ENCODE data around the gene TTC13. TPM values are rescaled to one million over a fixed set of nuclear protein-coding genes. Genes with fewer than 3 reads are reported as not detected.

Gene TTC13
- total and polyA plus RNA-seq, 4 experiments from 2014 or later = 11.7 to 54.5 (median 28.6) TPM

DNA sequence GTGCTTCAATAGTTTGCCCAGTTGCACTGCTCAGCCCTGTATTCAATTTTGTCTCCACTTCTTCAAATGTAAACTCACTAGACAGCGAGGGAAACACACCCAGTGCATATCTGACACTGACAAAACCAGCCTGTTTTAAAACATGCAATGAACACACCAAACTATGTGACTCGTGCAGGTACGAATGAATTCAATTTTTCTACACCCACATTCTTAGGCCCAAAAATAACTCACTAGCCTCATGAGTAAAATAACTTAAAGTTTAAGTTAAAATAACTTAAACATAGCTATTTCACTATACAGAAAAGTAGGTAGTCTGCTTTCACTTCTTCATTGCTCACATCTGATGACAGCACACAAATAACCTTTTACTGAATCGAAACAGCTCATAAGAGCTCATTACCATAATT, 21.1 kb downstream of the TTC13 start:
- Histone ChIP-seq H3K9me3 (ENCODE audit: control insufficient read depth in 1 of 2, low read length in 2 of 2) (no peaks in the 10 kb centered on the region), H3K4me3 (ENCODE audit: low read length in 2 of 2) (no peak overlapping the region), H3K4me1 (ENCODE audit: insufficient read depth, low read length) (no peaks in the 10 kb centered on the region), H3K36me3 (ENCODE audit: insufficient read depth, low read length) (peaks cover 14% of the 10 kb centered on the region), H3K27ac (ENCODE audit: low read depth, low read length) (no peak overlapping the region), H3K27me3 (ENCODE audit: insufficient read depth, low read length) (no peaks in the 10 kb centered on the region)
- H3K4me3 Mint-ChIP-seq = no peak overlapping the region
- intact Hi-C loops (cut with micrococcal nuclease) = no loop called here
- CTCF ChIA-PET (ENCODE audit: partially characterized antibody) = interaction anchor here (1.3 kb wide), 1 partner anchor 10 kb away, joined by 3 read pairs; no protein-coding TSS in a partner anchor
- peaks cover 50 to 64% of the 10 kb centered on the region in 2 donors for H3K36me3 Mint-ChIP-seq
- peaks cover 7 to 21% (median 17%) of the 10 kb centered on the region in 4 donors for H3K4me1 Mint-ChIP-seq
- no peak overlapping the region for H3K27ac Mint-ChIP-seq
- H3K9me3 Mint-ChIP-seq = no peaks in the 10 kb centered on the region
- POLR2A ChIA-PET (ENCODE audit: partially characterized antibody) = interaction anchor here (1.0 to 1.2 kb wide), 2 partner anchors 19 to 22 kb away, joined by 4 read pairs; partner anchors contain the start of gene ARV1
- H3K27me3 Mint-ChIP-seq = no peaks in the 10 kb centered on the region
- DNase-seq = no peak

DNA sequence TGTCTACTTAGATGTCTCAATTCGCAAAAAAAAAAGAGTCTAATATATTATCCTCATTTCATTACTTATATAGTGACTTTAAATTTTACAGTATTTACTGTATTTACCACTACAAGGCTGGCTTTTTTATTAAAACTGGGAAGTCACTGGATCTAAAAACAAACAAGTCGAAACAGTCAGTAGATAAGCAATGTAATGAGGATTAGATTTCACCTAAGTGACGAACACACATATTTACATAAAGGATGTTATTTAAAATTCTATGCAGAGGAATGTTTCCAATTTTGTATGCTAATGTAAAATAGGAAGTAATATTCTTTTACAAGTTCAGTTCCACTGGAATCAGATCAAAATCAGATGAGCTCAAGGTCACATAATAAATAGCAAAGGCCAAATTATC, 28.3 kb downstream of the TTC13 start:
- H3K27ac ChIP-seq (ENCODE audit: low read depth, low read length) = no peak overlapping the region
- CTCF ChIA-PET (ENCODE audit: partially characterized antibody) = no interaction called here

DNA sequence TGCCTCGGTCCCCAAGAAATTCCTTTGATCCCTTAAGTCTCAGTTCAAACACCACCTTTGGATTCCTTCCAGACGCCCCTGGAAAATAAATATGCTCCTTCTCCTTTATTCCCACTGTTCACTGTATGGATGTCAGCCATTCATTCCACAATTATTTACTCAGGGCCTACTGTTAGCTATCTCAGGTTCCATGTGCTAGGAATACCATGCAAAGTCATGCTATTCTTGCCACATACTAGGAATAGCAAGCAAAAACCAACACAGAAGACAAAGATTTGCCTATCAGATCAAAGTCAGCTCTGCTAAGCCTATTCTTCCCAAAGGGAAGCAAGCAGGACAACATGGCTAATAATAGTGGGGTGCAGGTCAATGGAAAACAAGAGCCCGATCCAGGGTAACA, 29.8 kb downstream of the TTC13 start:
- Mint-ChIP-seq H3K9me3 (no peaks in the 10 kb centered on the region), H3K4me1 (peaks cover 0 to 9% (median 3%) of the 10 kb centered on the region in 4 donors), H3K27me3 (no peaks in the 10 kb centered on the region), H3K36me3 (peaks cover 50 to 66% of the 10 kb centered on the region in 2 donors), H3K27ac (peak overlapping the region in 2 of 7 donors; percentile 21 to 25), H3K4me3 (no peak overlapping the region)
- H3K9me3 ChIP-seq (ENCODE audit: control insufficient read depth in 1 of 2, low read length in 2 of 2) = no peaks in the 10 kb centered on the region
- H3K36me3 ChIP-seq (ENCODE audit: insufficient read depth, low read length) = peaks cover 6% of the 10 kb centered on the region
- no peak overlapping the region for H3K4me3 ChIP-seq (ENCODE audit: low read length in 2 of 2)
- no peak for DNase-seq
- CTCF ChIA-PET (ENCODE audit: partially characterized antibody) = interaction anchor here (1.0 kb wide), 1 partner anchor 21 kb away, joined by 3 read pairs; no protein-coding TSS in a partner anchor
- intact Hi-C loops (cut with micrococcal nuclease) = no loop called here
- no peak overlapping the region for H3K27ac ChIP-seq (ENCODE audit: low read depth, low read length)
- H3K27me3 ChIP-seq (ENCODE audit: insufficient read depth, low read length) = no peaks in the 10 kb centered on the region
- POLR2A ChIA-PET (ENCODE audit: partially characterized antibody) = interaction anchor here (2.0 kb wide), 1 partner anchor 29 kb away, joined by 4 read pairs; the partner anchor contains the start of genes ARV1 and TTC13
- H3K4me1 ChIP-seq (ENCODE audit: insufficient read depth, low read length) = no peaks in the 10 kb centered on the region

More for the DNA sequence above, 28.3 kb downstream of the TTC13 start:
- Mint-ChIP-seq H3K27me3 (no peaks in the 10 kb centered on the region), H3K9me3 (no peaks in the 10 kb centered on the region), H3K4me1 (peaks cover 0 to 7% (median 3%) of the 10 kb centered on the region in 4 donors), H3K4me3 (no peak overlapping the region), H3K27ac (no peak overlapping the region), H3K36me3 (peaks cover 44 to 68% of the 10 kb centered on the region in 2 donors)
- Histone ChIP-seq H3K4me1 (ENCODE audit: insufficient read depth, low read length) (no peaks in the 10 kb centered on the region), H3K4me3 (ENCODE audit: low read length in 2 of 2) (no peak overlapping the region), H3K27me3 (ENCODE audit: insufficient read depth, low read length) (no peaks in the 10 kb centered on the region), H3K9me3 (ENCODE audit: control insufficient read depth in 1 of 2, low read length in 2 of 2) (no peaks in the 10 kb centered on the region), H3K36me3 (ENCODE audit: insufficient read depth, low read length) (peaks cover 6% of the 10 kb centered on the region)
- no peak for DNase-seq
- intact Hi-C loops (cut with micrococcal nuclease) = no loop called here
- POLR2A ChIA-PET (ENCODE audit: partially characterized antibody) = interaction anchor here (1.2 kb wide), 1 partner anchor 23 kb away, joined by 5 read pairs; no protein-coding TSS in a partner anchor

DNA sequence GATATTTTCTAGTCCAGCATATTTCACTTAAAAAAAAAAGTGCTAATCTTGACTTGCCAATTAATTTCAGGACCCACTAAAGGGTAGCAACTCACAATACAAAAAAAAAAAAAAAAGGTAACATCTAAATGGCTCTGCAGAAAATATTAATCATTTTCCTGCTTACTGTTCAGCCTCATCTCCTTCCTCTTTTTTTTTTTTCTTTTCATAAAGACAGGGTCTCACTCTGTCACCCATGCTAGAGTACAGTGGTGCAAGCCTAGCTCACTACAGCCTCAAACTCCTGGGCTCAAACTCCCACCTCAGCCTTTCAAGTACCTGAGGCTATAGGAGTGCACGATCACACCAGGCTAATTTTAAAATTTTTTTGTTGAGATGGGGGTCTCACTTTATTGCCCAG, 30.4 kb downstream of the TTC13 start:
- no peak overlapping the region for H3K4me3 ChIP-seq (ENCODE audit: low read length in 2 of 2)
- intact Hi-C loops (cut with micrococcal nuclease) = no loop called here
- DNase-seq = no peak
- no peaks in the 10 kb centered on the region for H3K9me3 ChIP-seq (ENCODE audit: control insufficient read depth in 1 of 2, low read length in 2 of 2)
- Mint-ChIP-seq H3K36me3 (peaks cover 46 to 65% of the 10 kb centered on the region in 2 donors), H3K4me1 (peaks cover 0 to 9% (median 2%) of the 10 kb centered on the region in 4 donors), H3K27me3 (no peaks in the 10 kb centered on the region), H3K9me3 (no peaks in the 10 kb centered on the region), H3K27ac (peak overlapping the region in 1 of 7 donors; percentile 21), H3K4me3 (no peak overlapping the region)
- H3K27me3 ChIP-seq (ENCODE audit: insufficient read depth, low read length) = no peaks in the 10 kb centered on the region
- CTCF ChIA-PET (ENCODE audit: partially characterized antibody) = interaction anchor here (1.0 kb wide), 1 partner anchor 20 kb away, joined by 3 read pairs; no protein-coding TSS in a partner anchor
- H3K36me3 ChIP-seq (ENCODE audit: insufficient read depth, low read length) = peaks cover 6% of the 10 kb centered on the region
- POLR2A ChIA-PET (ENCODE audit: partially characterized antibody) = interaction anchor here (2.0 kb wide), 1 partner anchor 30 kb away, joined by 4 read pairs; the partner anchor contains the start of genes ARV1 and TTC13
- H3K4me1 ChIP-seq (ENCODE audit: insufficient read depth, low read length) = no peaks in the 10 kb centered on the region
- no peak overlapping the region for H3K27ac ChIP-seq (ENCODE audit: low read depth, low read length)

DNA sequence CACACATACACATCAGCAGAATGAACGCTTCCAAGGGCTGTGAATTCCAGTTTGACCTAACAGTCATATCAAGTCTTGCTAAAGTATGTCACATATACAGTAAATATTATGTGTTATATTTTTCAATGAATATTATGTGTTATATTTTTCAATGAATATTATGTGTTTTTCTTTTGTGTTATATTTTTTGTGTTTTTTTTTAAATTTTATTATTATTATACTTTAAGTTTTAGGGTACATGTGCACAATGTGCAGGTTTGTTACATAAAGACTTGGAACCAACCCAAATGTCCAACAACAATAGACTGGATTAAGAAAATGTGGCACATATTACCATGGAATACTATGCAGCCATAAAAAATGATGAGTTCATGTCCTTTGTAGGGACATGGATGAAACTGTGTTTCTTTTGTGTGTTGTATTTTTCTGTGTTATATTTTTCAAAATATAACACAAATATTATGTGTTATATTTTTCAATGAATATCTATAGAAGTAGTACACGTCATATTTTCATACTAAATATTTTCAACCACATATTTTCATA, 35.5 kb downstream of the TTC13 start:
- no peak overlapping the region for H3K4me3 ChIP-seq (ENCODE audit: low read length in 2 of 2)
- CTCF ChIA-PET (ENCODE audit: partially characterized antibody) = no interaction called here
- no peak overlapping the region for H3K27ac ChIP-seq (ENCODE audit: low read depth, low read length)
- intact Hi-C loops (cut with micrococcal nuclease) = no loop called here
- DNase-seq = no peak
- Mint-ChIP-seq H3K27ac (no peak overlapping the region), H3K4me1 (peaks cover 0 to 25% (median 7%) of the 10 kb centered on the region in 4 donors), H3K27me3 (no peaks in the 10 kb centered on the region), H3K36me3 (peaks cover 45 to 61% of the 10 kb centered on the region in 2 donors), H3K4me3 (no peak overlapping the region), H3K9me3 (no peaks in the 10 kb centered on the region)
- no peaks in the 10 kb centered on the region for H3K4me1 ChIP-seq (ENCODE audit: insufficient read depth, low read length)
- H3K27me3 ChIP-seq (ENCODE audit: insufficient read depth, low read length) = no peaks in the 10 kb centered on the region
- POLR2A ChIA-PET (ENCODE audit: partially characterized antibody) = no interaction called here
- peaks cover 8% of the 10 kb centered on the region for H3K36me3 ChIP-seq (ENCODE audit: insufficient read depth, low read length)
- H3K9me3 ChIP-seq (ENCODE audit: control insufficient read depth in 1 of 2, low read length in 2 of 2) = no peaks in the 10 kb centered on the region

DNA sequence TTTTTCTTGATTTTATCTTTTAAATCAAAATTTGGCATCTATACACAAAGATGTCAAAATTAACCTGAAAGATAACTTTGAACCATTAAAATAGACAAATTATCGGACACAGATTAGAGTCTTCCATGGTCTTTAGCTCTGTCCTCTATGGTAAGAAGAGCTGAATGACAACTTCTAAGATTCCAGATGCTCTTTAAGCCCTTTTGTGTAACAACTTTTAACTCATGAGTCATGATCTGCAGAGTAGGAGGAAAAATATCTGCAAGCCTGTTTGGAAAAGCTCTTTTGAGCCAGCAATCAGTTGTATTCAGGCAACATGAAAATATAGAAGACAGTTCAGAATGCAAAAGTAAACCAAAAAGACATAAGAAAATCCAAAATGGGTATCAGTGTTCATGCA, 37.8 kb downstream of the TTC13 start:
- H3K36me3 ChIP-seq (ENCODE audit: insufficient read depth, low read length) = peaks cover 9% of the 10 kb centered on the region
- CTCF ChIA-PET (ENCODE audit: partially characterized antibody) = no interaction called here

DNA sequence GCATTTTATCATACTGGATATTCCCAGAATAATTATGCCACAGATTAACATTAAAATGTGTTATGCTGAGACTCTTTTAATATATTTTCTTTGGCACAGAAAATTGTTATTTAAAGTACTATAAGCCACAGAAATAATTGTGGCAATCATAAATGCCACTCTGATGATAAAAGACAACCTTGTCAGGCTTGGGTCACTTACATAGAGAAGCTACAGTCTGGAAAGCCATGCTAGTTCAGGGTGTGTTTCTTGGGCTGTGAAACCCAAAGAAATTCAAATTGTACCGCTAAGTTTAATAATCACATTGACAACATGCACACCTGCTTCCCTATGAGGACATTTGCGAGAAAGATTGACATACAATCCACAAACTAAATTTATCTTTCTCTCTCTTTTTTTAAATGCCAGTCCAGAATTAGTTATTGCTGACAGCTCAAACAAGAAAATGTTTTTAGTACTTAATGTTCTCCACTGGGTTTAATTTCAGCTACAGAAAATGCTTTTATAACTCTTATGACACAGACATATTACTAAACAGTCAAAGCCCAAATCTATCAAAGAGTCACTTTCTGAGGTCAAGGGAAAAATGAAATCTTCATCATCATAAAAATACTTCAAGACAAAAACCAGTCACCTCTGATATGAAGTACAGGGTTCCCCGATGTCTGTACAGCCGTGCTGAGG, 38.7 kb downstream of the TTC13 start:
- Histone ChIP-seq H3K9me3 (ENCODE audit: control insufficient read depth in 1 of 2, low read length in 2 of 2) (no peaks in the 10 kb centered on the region), H3K4me3 (ENCODE audit: low read length in 2 of 2) (no peak overlapping the region), H3K4me1 (ENCODE audit: insufficient read depth, low read length) (no peaks in the 10 kb centered on the region), H3K27me3 (ENCODE audit: insufficient read depth, low read length) (no peaks in the 10 kb centered on the region), H3K36me3 (ENCODE audit: insufficient read depth, low read length) (peaks cover 9% of the 10 kb centered on the region), H3K27ac (ENCODE audit: low read depth, low read length) (no peak overlapping the region)
- H3K4me3 Mint-ChIP-seq = no peak overlapping the region
- peak overlapping the region in 1 of 7 donors; percentile 64 for H3K27ac Mint-ChIP-seq
- no peaks in the 10 kb centered on the region for H3K9me3 Mint-ChIP-seq
- H3K4me1 Mint-ChIP-seq = peaks cover 0 to 37% (median 15%) of the 10 kb centered on the region in 4 donors
- H3K36me3 Mint-ChIP-seq = peaks cover 56 to 59% of the 10 kb centered on the region in 2 donors
- ChIA-PET CTCF (ENCODE audit: partially characterized antibody) (no interaction called here), POLR2A (ENCODE audit: partially characterized antibody) (no interaction called here)
- H3K27me3 Mint-ChIP-seq = no peaks in the 10 kb centered on the region
- intact Hi-C loops (cut with micrococcal nuclease) = loop anchor here (5.0 kb wide), 1 partner anchor 37 kb away; the partner anchor contains the start of genes ARV1 and TTC13
- DNase-seq = no peak

More for the DNA sequence above, 37.8 kb downstream of the TTC13 start:
- no peaks in the 10 kb centered on the region for H3K4me1 ChIP-seq (ENCODE audit: insufficient read depth, low read length)
- Mint-ChIP-seq H3K9me3 (no peaks in the 10 kb centered on the region), H3K4me1 (peaks cover 0 to 33% (median 11%) of the 10 kb centered on the region in 4 donors), H3K27ac (peak overlapping the region in 1 of 7 donors; percentile 25), H3K36me3 (peaks cover 53 to 59% of the 10 kb centered on the region in 2 donors), H3K27me3 (no peaks in the 10 kb centered on the region), H3K4me3 (no peak overlapping the region)
- no peaks in the 10 kb centered on the region for H3K27me3 ChIP-seq (ENCODE audit: insufficient read depth, low read length)
- H3K27ac ChIP-seq (ENCODE audit: low read depth, low read length) = no peak overlapping the region
- H3K9me3 ChIP-seq (ENCODE audit: control insufficient read depth in 1 of 2, low read length in 2 of 2) = no peaks in the 10 kb centered on the region
- no peak for DNase-seq
- no peak overlapping the region for H3K4me3 ChIP-seq (ENCODE audit: low read length in 2 of 2)
- intact Hi-C loops (cut with micrococcal nuclease) = no loop called here
- POLR2A ChIA-PET (ENCODE audit: partially characterized antibody) = no interaction called here

Data from CD4-positive, alpha-beta memory T cell (primary cell).